PFSK-1 (cell line): ENCODE results near the gene ZNF79. TPM values are rescaled to one million over a fixed set of nuclear protein-coding genes. Genes with fewer than 3 reads are reported as not detected.

Source experiments
- FOXP2 ChIP-seq: optimal IDR thresholded peaks from 2 replicates; pipeline ENCODE3; 2011; ENCODE audit warnings: borderline replicate concordance, control low read depth, inconsistent platforms; ENCODE audit not compliant: insufficient read depth; ENCODE audit errors: extremely low read length, extremely low read depth
- POLR2AphosphoS5 ChIP-seq: IDR thresholded peaks from 2 replicates; pipeline ENCODE4 v1.6.1; 2012; ENCODE audit warnings: low read depth, mild to moderate bottlenecking, control low read depth, low read length, moderate library complexity
- REST ChIP-seq, 2 experiments: IDR thresholded peaks; 2 replicates each; pipeline versions ENCODE4 v1.6.1 to v1.8.0; 2011 to 2012; ENCODE audit warnings: low read depth in 2 of 2, low read length in 2 of 2, control low read depth in 1 of 2, inconsistent platforms in 1 of 2, mild to moderate bottlenecking in 1 of 2, moderate library complexity in 1 of 2; ENCODE audit not compliant: insufficient read depth in 1 of 2
- SIN3A ChIP-seq: IDR thresholded peaks from 2 replicates; pipeline ENCODE4 v1.6.1; 2012; ENCODE audit warnings: mild to moderate bottlenecking, low read length, moderate library complexity, borderline replicate concordance; ENCODE audit not compliant: insufficient read depth
- TAF1 ChIP-seq: IDR thresholded peaks from 2 replicates; pipeline ENCODE4 v1.6.1; 2012; ENCODE audit warnings: low read length, control low read depth, borderline replicate concordance; ENCODE audit not compliant: insufficient read depth
- polyA plus RNA-seq: library from polyadenylated mRNA; unstranded; fragments of >200 nt; gene quantifications from one replicate; pipeline ENCODE4 v1.2.1, GENCODE V29; 2012; ENCODE audit warnings: low read depth, missing spikeins; ENCODE audit not compliant: insufficient read length

The ZNF79 gene
- 6.7 TPM for polyA plus RNA-seq

GRCh38 chr9:127423934-127424675 is at the start of gene ZNF79:
Gene ZNF79 (plus strand): TSS chr9:127424382. CDS start chr9:127424788, 406 bp downstream.
- TF ChIP-seq SIN3A: peak; percentile 64; the same call in 1 of the 2 replicates
- peak; percentile 75 for TF ChIP-seq POLR2AphosphoS5
- peak; percentile 73 to 84 for TF ChIP-seq REST (IDR thresholded peaks at IDR 0.05; ENCODE audit: insufficient read depth in 1 of 2, low read depth in 2 of 2, low read length in 2 of 2)
- no peak for TF ChIP-seq FOXP2
- peak; percentile 61; the same call in 1 of the 2 replicates for TF ChIP-seq TAF1

- TF ChIP-seq SIN3A (no peak), TAF1 (no peak), POLR2AphosphoS5 (no peak), FOXP2 (no peak), REST (IDR thresholded peaks at IDR 0.05; ENCODE audit: insufficient read depth in 1 of 2, low read depth in 2 of 2, low read length in 2 of 2) (no peak)
Observed at GRCh38 chr9:127380479-127380878, 43.7 kb upstream of the ZNF79 start.

GRCh38 chr9:127382541-127382940 is 41.6 kb upstream of the ZNF79 start:
- TF ChIP-seq REST (IDR thresholded peaks at IDR 0.05; ENCODE audit: insufficient read depth in 1 of 2, low read depth in 2 of 2, low read length in 2 of 2) (no peak), TAF1 (no peak), POLR2AphosphoS5 (no peak), FOXP2 (no peak), SIN3A (no peak)

GRCh38 chr9:127384016-127384730 is 40.0 kb upstream of the ZNF79 start:
- no peak for TF ChIP-seq SIN3A
- TF ChIP-seq POLR2AphosphoS5: no peak
- no peak for TF ChIP-seq REST (IDR thresholded peaks at IDR 0.05; ENCODE audit: insufficient read depth in 1 of 2, low read depth in 2 of 2, low read length in 2 of 2)
- no peak for TF ChIP-seq FOXP2
- TF ChIP-seq TAF1: no peak
